OCI-LY1 (cell line): ENCODE measurements around the gene ZNF618.

Source experiments
- EZH2 ChIP-seq: fragments of 200-600 bp; sonication (generic), shearing (Covaris generic); IDR thresholded peaks from 2 replicates; pipeline ENCODE4 v1.8.0; 2017; ENCODE audit warnings: borderline replicate concordance, mixed run types, mild to moderate bottlenecking, antibody characterized with exemption, low read length, moderate library complexity, mixed read lengths
- TF ChIP-seq, protein P1 (sequence below): fragments of 200-600 bp; sonication (generic), shearing (Covaris generic); IDR thresholded peaks from 2 replicates; pipeline ENCODE4 v1.5.1; 2017; ENCODE audit warnings: mild to moderate bottlenecking, antibody characterized with exemption, low read length, moderate library complexity, mixed read lengths

DNA sequence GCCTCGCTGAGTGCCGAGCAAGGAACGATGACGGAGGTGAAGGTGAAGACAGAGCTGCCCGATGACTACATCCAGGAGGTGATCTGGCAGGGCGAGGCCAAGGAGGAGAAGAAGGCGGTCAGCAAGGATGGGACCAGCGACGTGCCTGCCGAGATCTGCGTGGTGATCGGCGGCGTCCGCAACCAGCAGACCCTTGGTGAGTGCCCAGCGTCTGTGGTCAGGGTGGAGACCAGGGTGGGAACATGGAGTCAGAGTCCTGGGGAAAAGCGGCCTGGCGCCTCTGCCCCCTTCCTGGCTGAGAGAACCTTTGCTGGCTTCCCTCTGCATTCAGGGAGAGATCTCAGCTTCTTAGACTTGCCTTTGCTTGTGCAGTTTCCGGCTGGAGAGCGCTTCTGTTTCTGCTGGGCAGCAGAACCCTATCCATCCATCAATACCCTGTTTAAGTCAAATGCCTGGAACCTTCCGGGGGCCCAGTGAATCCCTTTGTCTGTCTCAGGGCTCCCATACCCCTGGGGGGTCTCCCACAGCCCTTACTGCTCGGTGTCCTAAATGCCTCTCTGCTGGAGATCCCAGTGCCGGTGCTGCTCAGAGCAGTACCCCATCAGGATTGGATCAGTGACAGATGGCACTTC lies 112.4 kb downstream of the ZNF618 start:
- TF ChIP-seq, protein P1, sequence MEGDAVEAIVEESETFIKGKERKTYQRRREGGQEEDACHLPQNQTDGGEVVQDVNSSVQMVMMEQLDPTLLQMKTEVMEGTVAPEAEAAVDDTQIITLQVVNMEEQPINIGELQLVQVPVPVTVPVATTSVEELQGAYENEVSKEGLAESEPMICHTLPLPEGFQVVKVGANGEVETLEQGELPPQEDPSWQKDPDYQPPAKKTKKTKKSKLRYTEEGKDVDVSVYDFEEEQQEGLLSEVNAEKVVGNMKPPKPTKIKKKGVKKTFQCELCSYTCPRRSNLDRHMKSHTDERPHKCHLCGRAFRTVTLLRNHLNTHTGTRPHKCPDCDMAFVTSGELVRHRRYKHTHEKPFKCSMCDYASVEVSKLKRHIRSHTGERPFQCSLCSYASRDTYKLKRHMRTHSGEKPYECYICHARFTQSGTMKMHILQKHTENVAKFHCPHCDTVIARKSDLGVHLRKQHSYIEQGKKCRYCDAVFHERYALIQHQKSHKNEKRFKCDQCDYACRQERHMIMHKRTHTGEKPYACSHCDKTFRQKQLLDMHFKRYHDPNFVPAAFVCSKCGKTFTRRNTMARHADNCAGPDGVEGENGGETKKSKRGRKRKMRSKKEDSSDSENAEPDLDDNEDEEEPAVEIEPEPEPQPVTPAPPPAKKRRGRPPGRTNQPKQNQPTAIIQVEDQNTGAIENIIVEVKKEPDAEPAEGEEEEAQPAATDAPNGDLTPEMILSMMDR = no peak
- TF ChIP-seq EZH2 = no peak
